HCT116 (cell line): ENCODE data around the gene FOXP1. TPM values are rescaled to one million over a fixed set of nuclear protein-coding genes. Genes with fewer than 3 reads are reported as not detected.

Experiments
- ATAC-seq: fragments of 200-7000 bp; cut with Tn5 transposase; 2 replicates; pipeline ENCODE4 v1.9.1; 2020; ENCODE audit warnings: mild to moderate bottlenecking, moderate library complexity
- BruUV-seq: library from RNA; stranded (reverse); fragments of 400-500 nt; replicated peaks from 2 replicates; lab custom pipeline; 2021; lab: Mats Ljungman, UMichigan
- CTCF ChIA-PET: fragments of 300-600 bp; sonication (Branson Sonifier 250); formaldehyde crosslinking; loops from one replicate; lab custom pipeline; 2021; ENCODE audit warnings: antibody characterized with exemption; lab: Charles Lee
- POLR2A ChIA-PET: fragments of 300-600, 350-600 bp; sonication (Branson Sonifier 250); formaldehyde crosslinking; loops from one replicate; lab custom pipeline; 2021; ENCODE audit warnings: antibody characterized with exemption; lab: Charles Lee
- RAD21 ChIA-PET, 2 experiments: fragments of 300-600 bp; sonication (Branson Sonifier 250); formaldehyde crosslinking; loops; one replicate each; lab custom pipeline; 2023; ENCODE audit warnings: low total read pairs in 2 of 2; ENCODE audit not compliant: uncharacterized antibody in 2 of 2, unreplicated experiment in 2 of 2, low non-redundant PET in 1 of 2; lab: Charles Lee
- DNase-seq: peaks from one replicate; pipeline ENCODE4 v3.0.0-alpha.2; 2010; ENCODE audit warnings: low read depth, low spot score
- H2AFZ ChIP-seq: fragments of 200-600 bp; shearing (Covaris generic), sonication (generic); 2 replicates; pipeline ENCODE4 v1.6.1; 2017; ENCODE audit warnings: low read depth, mixed run types, mixed read lengths, antibody characterized with exemption, low read length; ENCODE audit not compliant: poor library complexity, severe bottlenecking
- H3K27ac ChIP-seq: 2 replicates; pipeline ENCODE4 v1.5.1; 2012; ENCODE audit warnings: low read depth, low read length
- H3K27me3 ChIP-seq: fragments of 200-600 bp; sonication (generic); 2 replicates; pipeline ENCODE4 v1.6.1; 2016; ENCODE audit warnings: mixed run types, low read length, mixed read lengths; ENCODE audit not compliant: insufficient read depth
- H3K36me3 ChIP-seq, 2 experiments: fragments of 200-500 bp in 1 of 2; fragments of 200-600 bp in 1 of 2; sonication (Bioruptor generic) in 1 of 2; sonication (generic) in 1 of 2; 2 replicates each; pipeline versions ENCODE4 v1.5.1 to v1.6.1; 2014 to 2016; ENCODE audit warnings: low read length in 2 of 2, inconsistent platforms in 1 of 2, mixed read lengths in 1 of 2, mixed run types in 1 of 2; ENCODE audit not compliant: insufficient read depth in 2 of 2, control insufficient read depth in 1 of 2
- H3K4me1 ChIP-seq, 2 experiments: fragments of 200-600 bp in 1 of 2; sonication (generic) in 1 of 2; 2 replicates each; pipeline versions ENCODE4 v1.5.1 to v1.6.1; 2012 to 2017; ENCODE audit warnings: low read length in 2 of 2, inconsistent platforms in 1 of 2, mild to moderate bottlenecking in 1 of 2, mixed read lengths in 1 of 2, mixed run types in 1 of 2, moderate library complexity in 1 of 2; ENCODE audit not compliant: insufficient read depth in 2 of 2, control insufficient read depth in 1 of 2
- H3K4me2 ChIP-seq: fragments of 200-600 bp; sonication (generic); 2 replicates; pipeline ENCODE4 v1.6.1; 2017; ENCODE audit warnings: mixed run types, low read length, mixed read lengths
- H3K4me3 ChIP-seq, 2 experiments: fragments of 200-600 bp in 1 of 2; sonication (generic) in 1 of 2; replicated peaks in 1 of 2; 2 replicates each; pipeline ENCODE4 v1.5.1; 2011 to 2016; ENCODE audit warnings: low read length in 2 of 2, control low read depth in 1 of 2, low read depth in 1 of 2, mild to moderate bottlenecking in 1 of 2, mixed read lengths in 1 of 2, mixed run types in 1 of 2
- H3K79me2 ChIP-seq: fragments of 200-600 bp; sonication (generic); 2 replicates; pipeline ENCODE4 v1.6.1; 2017; ENCODE audit warnings: mild to moderate bottlenecking, mixed run types, low read length, moderate library complexity, mixed read lengths; ENCODE audit not compliant: insufficient read depth
- H3K9ac ChIP-seq: fragments of 200-600 bp; sonication (generic); 2 replicates; pipeline ENCODE4 v1.6.1; 2016; ENCODE audit warnings: low read length, mixed read lengths
- H3K9me2 ChIP-seq: fragments of 200-600 bp; sonication (generic), shearing (Covaris generic); 2 replicates; pipeline ENCODE4 v1.6.1; 2017; ENCODE audit warnings: mixed run types, mild to moderate bottlenecking, moderate library complexity; ENCODE audit not compliant: insufficient read depth
- H3K9me3 ChIP-seq, 2 experiments: fragments of 200-500 bp in 1 of 2; fragments of 200-600 bp in 1 of 2; sonication (Bioruptor generic) in 1 of 2; sonication (generic) in 1 of 2; 2 replicates each; pipeline ENCODE4 v1.6.1; 2014 to 2017; ENCODE audit warnings: low read length in 2 of 2, mixed read lengths in 2 of 2, inconsistent platforms in 1 of 2, low read depth in 1 of 2, mild to moderate bottlenecking in 1 of 2, mixed run types in 1 of 2, moderate library complexity in 1 of 2; ENCODE audit not compliant: control insufficient read depth in 1 of 2, insufficient read depth in 1 of 2
- H4K20me1 ChIP-seq: fragments of 200-600 bp; sonication (generic), shearing (Covaris generic); 2 replicates; pipeline ENCODE4 v1.6.1; 2017; ENCODE audit warnings: mixed run types, mild to moderate bottlenecking, moderate library complexity; ENCODE audit not compliant: insufficient read depth
- ATF3 ChIP-seq: IDR thresholded peaks from 2 replicates; pipeline ENCODE4 v1.6.1; 2012
- CBX3 ChIP-seq: IDR thresholded peaks from 2 replicates; pipeline ENCODE4 v1.6.1; 2012; ENCODE audit warnings: low read depth
- EZH2 ChIP-seq: fragments of 200-600 bp; sonication (generic); IDR thresholded peaks from 2 replicates; pipeline ENCODE4 v1.6.1; 2017; ENCODE audit warnings: antibody characterized with exemption, mixed run types
- EZH2phosphoT487 ChIP-seq: fragments of 200-600 bp; IDR thresholded peaks from 2 replicates; pipeline ENCODE4 v1.6.1; 2018; ENCODE audit warnings: antibody characterized with exemption, borderline replicate concordance
- FOSL1 ChIP-seq: IDR thresholded peaks from 2 replicates; pipeline ENCODE4 v1.6.1; 2012; ENCODE audit warnings: low read depth
- JUND ChIP-seq: IDR thresholded peaks from 2 replicates; pipeline ENCODE4 v1.6.1; 2012
- RAD21 ChIP-seq: IDR thresholded peaks from 2 replicates; pipeline ENCODE4 v1.6.1; 2012; ENCODE audit warnings: low read depth, mild to moderate bottlenecking
- SIN3A ChIP-seq: IDR thresholded peaks from 2 replicates; pipeline ENCODE4 v1.6.1; 2012; ENCODE audit warnings: low read depth
- SP1 ChIP-seq: IDR thresholded peaks from 2 replicates; pipeline ENCODE4 v1.6.1; 2012; ENCODE audit warnings: low read depth
- YY1 ChIP-seq: IDR thresholded peaks from 2 replicates; pipeline ENCODE4 v1.6.1; 2011; ENCODE audit warnings: low read length, low read depth, moderate library complexity, mild to moderate bottlenecking; ENCODE audit not compliant: insufficient replicate concordance; ENCODE audit errors: extremely low read depth
- ZFX ChIP-seq: fragments of 450-650 bp; IDR thresholded peaks from 2 replicates; pipeline ENCODE4 v1.6.1; 2017
- intact Hi-C: fragments of 100-400 bp; cut with micrococcal nuclease; formaldehyde crosslinking; loops from 2 replicates; pipeline ENCODE4 v1.10.0; 2022
- total RNA-seq: library from RNA; stranded (reverse); gene quantifications from one replicate; pipeline ENCODE4 v1.2.1, GENCODE V29; 2021; ENCODE audit not compliant: unreplicated experiment
- TF ChIP-seq, protein P1 (sequence below): IDR thresholded peaks from 2 replicates; pipeline ENCODE4 v1.6.1; 2012
- TF ChIP-seq, protein P2 (sequence below): IDR thresholded peaks from 2 replicates; pipeline ENCODE4 v1.6.1; 2011; ENCODE audit warnings: mild to moderate bottlenecking, low read length, moderate library complexity; ENCODE audit not compliant: insufficient replicate concordance; ENCODE audit errors: extremely low read depth
- TF ChIP-seq, protein P3 (sequence below), 3 experiments: fragments of 200-600 bp in 1 of 3; sonication (generic) in 1 of 3; IDR thresholded peaks in 2 of 3; conservative IDR thresholded peaks in 1 of 3; 2 replicates each; pipeline ENCODE4 v1.5.1; 2012 to 2017; ENCODE audit warnings: low read depth in 2 of 3, low read length in 2 of 3, antibody characterized with exemption in 1 of 3, borderline replicate concordance in 1 of 3, control low read depth in 1 of 3, mild to moderate bottlenecking in 1 of 3, mixed read lengths in 1 of 3, mixed run types in 1 of 3, moderate library complexity in 1 of 3; ENCODE audit not compliant: insufficient read depth in 1 of 3

The FOXP1 gene
- total RNA-seq, 1 experiment from 2014 or later, result 11.4 TPM

DNA sequence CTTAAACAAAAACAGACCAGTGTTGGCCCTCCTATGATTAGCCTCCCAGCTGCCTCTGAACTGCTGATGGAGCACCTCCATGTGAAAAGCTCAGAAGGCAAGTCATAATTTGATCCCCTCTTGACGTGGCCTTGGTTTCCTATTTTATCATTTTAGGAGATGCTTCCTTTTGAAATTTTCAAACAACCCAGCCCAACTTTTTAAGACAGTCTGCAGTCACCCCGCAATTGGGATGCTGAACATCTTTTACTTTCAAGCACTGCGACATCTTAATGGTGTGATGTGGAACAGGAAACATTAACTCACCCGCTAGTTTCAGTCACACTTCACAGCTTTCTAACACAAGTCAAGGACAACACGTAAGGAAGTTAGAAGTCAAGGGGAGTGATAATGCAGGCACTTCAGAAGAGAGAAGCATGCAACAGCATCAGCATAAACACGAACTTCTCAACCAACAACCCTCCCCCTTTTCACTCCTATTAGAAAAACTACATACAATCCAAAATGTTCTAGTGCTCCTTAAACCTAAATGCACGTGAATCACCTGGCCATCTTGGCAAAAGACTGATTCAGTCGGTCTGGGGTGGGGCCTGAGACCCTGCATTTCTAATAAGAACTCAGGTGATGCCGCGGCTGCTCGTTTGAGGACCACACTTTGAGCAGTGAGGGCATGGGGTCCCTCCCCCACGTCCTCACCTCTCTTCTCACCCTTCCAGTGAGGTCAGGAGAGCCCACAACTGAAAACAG, 161.5 kb downstream of the FOXP1 start:
- DNase-seq (no peak), ATAC-seq (no peak)
- ChIA-PET CTCF (no interaction called here), POLR2A (no interaction called here), RAD21 (no interaction called here)
- Histone ChIP-seq H3K9me2 (no peaks in the 10 kb centered on the region), H3K9me3 (no peaks in the 10 kb centered on the region), H3K27ac (no peak overlapping the region), H3K36me3 (no peaks in the 10 kb centered on the region), H4K20me1 (no peaks in the 10 kb centered on the region), H3K4me3 (no peak overlapping the region), H3K79me2 (no peaks in the 10 kb centered on the region), H3K9ac (no peak overlapping the region), H3K4me2 (no peak overlapping the region), H2AFZ (no peak overlapping the region), H3K27me3 (no peaks in the 10 kb centered on the region), H3K4me1 (no peaks in the 10 kb centered on the region)
- intact Hi-C loops, result no loop called here
- no TSS peak for BruUV-seq
- TF ChIP-seq, protein P1, sequence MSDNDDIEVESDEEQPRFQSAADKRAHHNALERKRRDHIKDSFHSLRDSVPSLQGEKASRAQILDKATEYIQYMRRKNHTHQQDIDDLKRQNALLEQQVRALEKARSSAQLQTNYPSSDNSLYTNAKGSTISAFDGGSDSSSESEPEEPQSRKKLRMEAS, result no peak
- TF ChIP-seq JUND (no peak), YY1 (no peak), SP1 (no peak), FOSL1 (no peak), ATF3 (no peak), EZH2 (no peak), ZFX (no peak), RAD21 (no peak), CBX3 (no peak), SIN3A (no peak), EZH2phosphoT487 (no peak)
- TF ChIP-seq, protein P2, sequence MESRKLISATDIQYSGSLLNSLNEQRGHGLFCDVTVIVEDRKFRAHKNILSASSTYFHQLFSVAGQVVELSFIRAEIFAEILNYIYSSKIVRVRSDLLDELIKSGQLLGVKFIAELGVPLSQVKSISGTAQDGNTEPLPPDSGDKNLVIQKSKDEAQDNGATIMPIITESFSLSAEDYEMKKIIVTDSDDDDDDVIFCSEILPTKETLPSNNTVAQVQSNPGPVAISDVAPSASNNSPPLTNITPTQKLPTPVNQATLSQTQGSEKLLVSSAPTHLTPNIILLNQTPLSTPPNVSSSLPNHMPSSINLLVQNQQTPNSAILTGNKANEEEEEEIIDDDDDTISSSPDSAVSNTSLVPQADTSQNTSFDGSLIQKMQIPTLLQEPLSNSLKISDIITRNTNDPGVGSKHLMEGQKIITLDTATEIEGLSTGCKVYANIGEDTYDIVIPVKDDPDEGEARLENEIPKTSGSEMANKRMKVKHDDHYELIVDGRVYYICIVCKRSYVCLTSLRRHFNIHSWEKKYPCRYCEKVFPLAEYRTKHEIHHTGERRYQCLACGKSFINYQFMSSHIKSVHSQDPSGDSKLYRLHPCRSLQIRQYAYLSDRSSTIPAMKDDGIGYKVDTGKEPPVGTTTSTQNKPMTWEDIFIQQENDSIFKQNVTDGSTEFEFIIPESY, result no peak
- TF ChIP-seq, protein P3, sequence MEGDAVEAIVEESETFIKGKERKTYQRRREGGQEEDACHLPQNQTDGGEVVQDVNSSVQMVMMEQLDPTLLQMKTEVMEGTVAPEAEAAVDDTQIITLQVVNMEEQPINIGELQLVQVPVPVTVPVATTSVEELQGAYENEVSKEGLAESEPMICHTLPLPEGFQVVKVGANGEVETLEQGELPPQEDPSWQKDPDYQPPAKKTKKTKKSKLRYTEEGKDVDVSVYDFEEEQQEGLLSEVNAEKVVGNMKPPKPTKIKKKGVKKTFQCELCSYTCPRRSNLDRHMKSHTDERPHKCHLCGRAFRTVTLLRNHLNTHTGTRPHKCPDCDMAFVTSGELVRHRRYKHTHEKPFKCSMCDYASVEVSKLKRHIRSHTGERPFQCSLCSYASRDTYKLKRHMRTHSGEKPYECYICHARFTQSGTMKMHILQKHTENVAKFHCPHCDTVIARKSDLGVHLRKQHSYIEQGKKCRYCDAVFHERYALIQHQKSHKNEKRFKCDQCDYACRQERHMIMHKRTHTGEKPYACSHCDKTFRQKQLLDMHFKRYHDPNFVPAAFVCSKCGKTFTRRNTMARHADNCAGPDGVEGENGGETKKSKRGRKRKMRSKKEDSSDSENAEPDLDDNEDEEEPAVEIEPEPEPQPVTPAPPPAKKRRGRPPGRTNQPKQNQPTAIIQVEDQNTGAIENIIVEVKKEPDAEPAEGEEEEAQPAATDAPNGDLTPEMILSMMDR (IDR thresholded peaks at IDR 0.05 in 2 of 3, conservative IDR thresholded peaks at IDR 0.05 in 1 of 3; ENCODE audit: borderline replicate concordance in 1 of 3, insufficient read depth in 1 of 3, low read depth in 2 of 3, low read length in 2 of 3), result no peak
